Measurements from ENCODE around the gene CLDN17. TPM values are rescaled to one million over a fixed set of nuclear protein-coding genes. Genes with fewer than 3 reads are reported as not detected.

The CLDN17 gene
- total RNA-seq, 2 experiments from 2014 or later = not detected

DNA sequence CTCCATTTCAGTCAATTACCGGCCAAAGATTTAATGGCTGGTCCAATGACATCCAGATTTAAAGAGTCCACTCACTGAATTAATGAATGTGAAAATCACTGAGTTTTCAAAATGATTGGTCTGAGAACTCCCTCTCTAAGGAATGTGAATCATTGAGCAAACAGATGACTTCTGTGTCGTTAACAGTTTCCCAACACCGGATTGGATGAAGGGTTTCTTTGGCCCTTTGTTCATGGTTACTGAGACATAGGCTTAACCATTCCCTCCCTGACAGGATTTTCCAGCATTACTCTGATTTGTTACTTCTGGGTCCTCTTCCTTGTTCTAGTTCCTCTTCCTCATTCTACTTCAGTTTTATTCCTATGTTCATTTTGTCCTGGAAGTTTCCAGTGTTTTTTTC is 1.5 kb upstream of the CLDN17 start:
- CTCF ChIA-PET = no interaction called here
- H3K36me3 Mint-ChIP-seq (ENCODE audit: low read depth) = no peaks in the 10 kb centered on the region
- no peak overlapping the region for H3K27ac Mint-ChIP-seq
- H3K4me1 Mint-ChIP-seq (ENCODE audit: low read depth) = no peaks in the 10 kb centered on the region
- ATAC-seq (no peak), DNase-seq (no peak)
- H3K4me3 Mint-ChIP-seq = no peak overlapping the region
- H3K27me3 Mint-ChIP-seq (ENCODE audit: low read depth) = no peaks in the 10 kb centered on the region
- POLR2A ChIA-PET = no interaction called here
- no peaks in the 10 kb centered on the region for H3K9me3 Mint-ChIP-seq (ENCODE audit: insufficient read depth)

DNA sequence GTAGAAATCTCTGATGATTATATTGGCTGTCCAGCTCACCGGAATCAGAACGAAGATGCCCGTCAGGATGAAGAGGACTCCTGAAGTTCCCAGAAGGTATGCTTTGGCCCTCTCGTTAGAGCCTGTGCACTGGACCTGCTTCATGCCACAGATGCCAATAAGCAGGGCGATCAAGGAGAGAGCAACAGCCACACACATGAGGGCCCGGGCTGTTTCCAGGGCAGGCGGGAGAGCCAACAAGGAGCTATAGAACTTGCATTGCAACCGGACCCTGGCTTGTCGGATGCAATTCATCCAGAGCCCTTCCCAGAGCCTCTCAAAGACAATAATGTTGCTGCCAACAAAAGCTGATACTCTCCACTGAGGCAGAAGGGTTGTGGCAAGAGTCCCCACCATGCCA is 434 bp downstream of the CLDN17 start:
- Mint-ChIP-seq H3K9me3 (ENCODE audit: insufficient read depth) (no peaks in the 10 kb centered on the region), H3K4me3 (no peak overlapping the region), H3K4me1 (ENCODE audit: low read depth) (no peaks in the 10 kb centered on the region), H3K36me3 (ENCODE audit: low read depth) (no peaks in the 10 kb centered on the region), H3K27me3 (ENCODE audit: low read depth) (no peaks in the 10 kb centered on the region), H3K27ac (no peak overlapping the region)
- POLR2A ChIA-PET = no interaction called here
- DNase-seq (no peak), ATAC-seq (no peak)
- CTCF ChIA-PET = no interaction called here

DNA sequence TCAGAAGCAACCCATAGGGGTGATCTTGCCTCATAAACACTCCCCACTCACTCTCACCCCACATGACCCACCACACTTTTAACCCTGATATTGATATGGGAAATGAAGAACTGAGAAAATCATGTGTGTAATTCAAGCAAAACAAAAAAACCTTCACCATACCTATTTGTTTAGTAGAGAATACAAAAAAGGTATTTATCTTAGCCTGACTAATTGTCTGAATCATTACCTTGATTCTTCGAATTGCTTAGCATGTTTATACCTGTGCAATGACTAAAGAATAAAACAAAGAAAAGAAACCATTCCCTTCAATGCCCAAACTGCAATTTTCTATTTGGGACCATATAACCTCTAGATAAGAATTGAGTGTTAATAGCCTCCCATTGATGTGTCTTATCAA is 1.8 kb downstream of the CLDN17 start:
- ChIA-PET POLR2A (no interaction called here), CTCF (no interaction called here)
- Mint-ChIP-seq H3K4me1 (ENCODE audit: low read depth) (no peaks in the 10 kb centered on the region), H3K36me3 (ENCODE audit: low read depth) (no peaks in the 10 kb centered on the region), H3K9me3 (ENCODE audit: insufficient read depth) (no peaks in the 10 kb centered on the region), H3K4me3 (no peak overlapping the region), H3K27me3 (ENCODE audit: low read depth) (no peaks in the 10 kb centered on the region), H3K27ac (no peak overlapping the region)
- no peak for ATAC-seq
- no peak for DNase-seq

DNA sequence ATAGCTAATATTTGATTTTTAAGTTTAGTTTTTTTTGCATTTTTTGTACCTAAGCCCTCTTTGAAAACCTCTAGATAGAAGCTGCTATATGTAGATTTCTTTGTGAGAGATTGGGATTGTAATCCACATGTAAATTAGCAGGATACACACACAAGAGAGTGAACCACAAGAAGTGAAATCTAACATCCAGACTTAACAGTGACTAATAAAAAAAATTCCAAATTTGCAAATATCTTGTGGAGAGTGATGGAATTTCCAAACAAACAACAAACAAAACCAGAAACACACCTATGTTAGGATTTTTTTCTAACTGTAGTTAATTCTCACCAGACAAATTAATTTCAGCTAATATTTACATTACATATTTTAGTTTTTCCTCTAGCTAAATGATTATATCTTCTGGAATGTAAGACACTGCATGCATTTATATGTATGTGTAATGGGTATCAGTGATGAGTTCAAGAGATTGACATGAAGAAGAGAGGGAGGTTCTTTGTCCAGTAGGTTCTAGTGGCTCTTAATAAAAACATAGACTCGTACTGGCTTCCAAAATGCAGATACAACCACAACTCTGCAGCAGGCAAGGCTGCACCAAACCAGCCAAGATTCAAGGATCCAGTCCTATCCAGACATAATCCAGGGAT is 12.8 kb downstream of the CLDN17 start:
- ChIA-PET POLR2A (no interaction called here), CTCF (no interaction called here)
- Mint-ChIP-seq H3K4me3 (no peak overlapping the region), H3K27ac (no peak overlapping the region), H3K4me1 (ENCODE audit: low read depth) (no peaks in the 10 kb centered on the region), H3K9me3 (ENCODE audit: insufficient read depth) (no peaks in the 10 kb centered on the region), H3K36me3 (ENCODE audit: low read depth) (no peaks in the 10 kb centered on the region), H3K27me3 (ENCODE audit: low read depth) (no peaks in the 10 kb centered on the region)
- ATAC-seq = no peak
- DNase-seq = no peak

DNA sequence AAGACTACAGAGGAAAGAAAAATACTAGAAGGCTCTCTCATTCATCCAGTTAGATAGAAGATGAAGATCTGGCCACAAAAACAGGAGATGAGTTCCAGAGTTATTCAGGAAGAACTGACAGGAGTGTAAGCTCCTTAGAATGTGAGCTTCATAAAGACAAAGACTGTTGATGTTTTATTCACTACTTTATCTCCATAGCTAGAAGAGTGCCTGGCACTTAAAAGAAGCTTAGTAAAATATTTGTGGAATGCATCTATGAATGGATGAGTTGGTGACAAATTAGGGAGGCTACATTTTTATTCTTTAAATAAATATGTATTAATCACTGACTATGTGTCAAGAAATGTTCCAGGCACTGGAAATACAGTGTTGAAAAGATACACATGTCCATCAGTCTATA is 13.8 kb downstream of the CLDN17 start:
- Mint-ChIP-seq H3K9me3 (ENCODE audit: insufficient read depth) (no peaks in the 10 kb centered on the region), H3K27me3 (ENCODE audit: low read depth) (no peaks in the 10 kb centered on the region), H3K36me3 (ENCODE audit: low read depth) (no peaks in the 10 kb centered on the region), H3K27ac (no peak overlapping the region), H3K4me3 (no peak overlapping the region), H3K4me1 (ENCODE audit: low read depth) (no peaks in the 10 kb centered on the region)
- ATAC-seq (no peak), DNase-seq (no peak)
- ChIA-PET CTCF (no interaction called here), POLR2A (no interaction called here)

DNA sequence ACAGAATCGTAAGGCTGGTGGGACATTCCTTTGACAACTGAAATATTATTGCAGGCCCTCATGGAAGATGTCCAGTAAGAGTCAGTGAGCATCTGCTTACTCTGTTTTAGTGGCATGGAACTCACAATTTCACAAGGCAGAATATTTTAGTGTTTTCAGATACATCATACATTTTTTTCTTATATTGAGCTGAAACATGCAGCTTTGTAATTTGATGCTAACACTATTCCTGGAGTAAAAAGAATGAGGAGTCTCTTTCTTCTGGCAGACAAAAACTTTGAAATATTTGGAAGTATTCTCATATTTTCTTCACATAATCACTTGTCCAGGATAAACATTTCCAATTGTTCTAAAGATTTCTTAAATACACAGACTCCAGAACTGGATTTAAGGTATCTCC is 17.7 kb downstream of the CLDN17 start:
- DNase-seq (no peak), ATAC-seq (no peak)
- no peaks in the 10 kb centered on the region for H3K36me3 Mint-ChIP-seq (ENCODE audit: low read depth)
- ChIA-PET POLR2A (no interaction called here), CTCF (no interaction called here)
- H3K27me3 Mint-ChIP-seq (ENCODE audit: low read depth) = no peaks in the 10 kb centered on the region
- H3K4me1 Mint-ChIP-seq (ENCODE audit: low read depth) = no peaks in the 10 kb centered on the region
- H3K9me3 Mint-ChIP-seq (ENCODE audit: insufficient read depth) = no peaks in the 10 kb centered on the region
- no peak overlapping the region for H3K27ac Mint-ChIP-seq
- no peak overlapping the region for H3K4me3 Mint-ChIP-seq

DNA sequence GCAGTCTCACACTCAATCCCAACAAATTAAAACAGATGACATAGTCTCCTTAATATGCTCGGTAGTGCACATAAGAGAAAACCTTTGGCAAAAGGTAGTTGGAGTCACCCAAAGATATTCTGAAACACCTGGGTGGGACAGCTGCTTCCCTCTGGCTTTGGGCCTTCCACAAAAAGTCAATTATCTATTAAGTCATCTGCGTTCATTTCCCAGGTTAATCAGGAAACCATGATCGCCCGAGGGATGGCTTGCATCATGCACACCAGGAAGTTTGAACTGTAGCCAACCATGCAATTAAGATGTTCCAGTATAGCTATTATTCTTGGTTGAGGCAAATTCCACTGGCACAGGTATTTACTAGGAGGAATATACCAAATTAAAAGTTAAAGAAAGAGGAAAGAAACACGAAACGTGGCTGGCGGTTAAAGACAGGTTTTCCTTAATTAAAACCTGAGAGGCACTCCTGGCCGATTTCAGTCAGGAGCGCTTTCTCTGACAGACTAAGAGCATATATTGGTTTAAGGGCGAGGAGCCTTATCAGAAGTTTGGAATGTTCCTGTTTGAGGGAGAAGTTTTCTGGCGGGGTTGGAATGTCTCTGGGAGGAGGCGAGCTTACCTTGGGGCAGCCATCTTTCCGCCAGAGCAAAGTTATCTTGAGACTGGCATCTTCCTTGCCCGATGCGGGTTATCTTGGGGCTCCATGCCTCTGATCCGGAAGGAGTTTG is 19.9 kb downstream of the CLDN17 start:
- Mint-ChIP-seq H3K27me3 (ENCODE audit: low read depth) (no peaks in the 10 kb centered on the region), H3K9me3 (ENCODE audit: insufficient read depth) (no peaks in the 10 kb centered on the region), H3K4me1 (ENCODE audit: low read depth) (no peaks in the 10 kb centered on the region), H3K27ac (no peak overlapping the region), H3K4me3 (no peak overlapping the region), H3K36me3 (ENCODE audit: low read depth) (no peaks in the 10 kb centered on the region)
- no peak for ATAC-seq
- ChIA-PET CTCF (no interaction called here), POLR2A (no interaction called here)
- no peak for DNase-seq

DNA sequence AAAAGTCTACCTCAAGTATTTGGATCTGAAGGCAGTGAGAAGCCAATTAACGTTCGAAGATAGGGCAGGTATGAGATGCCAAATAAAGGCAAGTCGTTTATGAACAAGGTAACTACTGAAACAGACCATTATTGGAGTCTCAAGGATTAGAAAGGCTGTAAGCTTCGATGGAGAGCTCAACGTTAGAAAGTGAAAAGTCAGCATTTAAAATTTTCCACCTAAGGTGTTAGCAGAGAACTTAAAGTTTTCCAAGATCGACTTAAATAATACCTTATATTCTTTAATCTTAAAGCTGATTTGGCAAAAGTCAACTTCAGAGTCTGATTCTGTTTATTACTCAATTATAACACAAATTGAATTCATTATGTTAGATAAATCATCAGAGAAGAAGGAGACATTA is 28.1 kb downstream of the CLDN17 start:
- no peak for ATAC-seq
- H3K4me3 Mint-ChIP-seq = no peak overlapping the region
- no peak overlapping the region for H3K27ac Mint-ChIP-seq
- POLR2A ChIA-PET = no interaction called here
- H3K4me1 Mint-ChIP-seq (ENCODE audit: low read depth) = no peaks in the 10 kb centered on the region
- CTCF ChIA-PET = no interaction called here
- H3K36me3 Mint-ChIP-seq (ENCODE audit: low read depth) = no peaks in the 10 kb centered on the region
- H3K27me3 Mint-ChIP-seq (ENCODE audit: low read depth) = no peaks in the 10 kb centered on the region
- no peaks in the 10 kb centered on the region for H3K9me3 Mint-ChIP-seq (ENCODE audit: insufficient read depth)
- DNase-seq = no peak

DNA sequence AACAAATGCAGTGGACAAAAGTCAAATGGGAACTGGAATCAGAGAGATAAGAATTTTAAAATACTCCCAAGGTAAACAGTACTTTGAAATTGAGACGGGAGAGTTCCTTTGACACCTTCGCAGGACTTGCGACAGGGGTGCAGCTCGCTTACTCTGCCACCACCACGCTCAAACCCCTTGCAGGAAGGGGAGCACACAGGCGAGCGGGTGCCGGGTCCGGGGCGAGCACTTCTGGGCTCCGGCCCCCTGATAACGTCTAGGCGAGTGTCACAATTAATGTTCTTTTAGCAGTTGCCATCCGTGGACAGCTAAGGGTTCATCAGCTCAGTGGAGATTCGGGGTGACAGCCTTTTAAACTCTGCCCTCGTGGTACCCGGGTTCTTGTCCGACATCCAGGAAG is 37.4 kb downstream of the CLDN17 start:
- no peaks in the 10 kb centered on the region for H3K9me3 Mint-ChIP-seq (ENCODE audit: insufficient read depth)
- ChIA-PET CTCF (no interaction called here), POLR2A (no interaction called here)
- H3K36me3 Mint-ChIP-seq (ENCODE audit: low read depth) = no peaks in the 10 kb centered on the region
- no peaks in the 10 kb centered on the region for H3K4me1 Mint-ChIP-seq (ENCODE audit: low read depth)
- H3K27ac Mint-ChIP-seq = no peak overlapping the region
- DNase-seq = no peak
- ATAC-seq = no peak
- no peaks in the 10 kb centered on the region for H3K27me3 Mint-ChIP-seq (ENCODE audit: low read depth)
- no peak overlapping the region for H3K4me3 Mint-ChIP-seq

DNA sequence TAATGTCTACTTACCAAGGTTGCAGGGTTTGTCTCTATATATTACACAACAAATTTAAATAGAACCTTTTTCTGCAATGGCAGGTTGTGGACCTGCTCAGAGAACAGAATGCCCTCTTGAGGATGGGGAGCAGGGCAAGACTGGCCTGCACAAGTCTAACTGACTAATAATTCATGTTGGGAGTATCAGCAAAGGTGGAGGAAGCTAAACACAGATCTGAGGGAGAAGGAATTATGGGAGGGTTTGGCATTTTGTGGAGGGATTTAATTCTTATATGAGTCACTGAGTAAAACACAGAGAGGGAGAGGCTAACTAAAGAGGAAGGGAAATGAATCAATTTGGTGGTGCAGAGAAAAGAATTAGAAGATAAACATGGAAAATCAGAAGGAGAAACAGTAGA is 40.0 kb downstream of the CLDN17 start:
- ATAC-seq (no peak), DNase-seq (no peak)
- H3K4me1 Mint-ChIP-seq (ENCODE audit: low read depth) = no peaks in the 10 kb centered on the region
- ChIA-PET POLR2A (no interaction called here), CTCF (no interaction called here)
- H3K4me3 Mint-ChIP-seq = no peak overlapping the region
- H3K27ac Mint-ChIP-seq = no peak overlapping the region
- H3K36me3 Mint-ChIP-seq (ENCODE audit: low read depth) = no peaks in the 10 kb centered on the region
- H3K27me3 Mint-ChIP-seq (ENCODE audit: low read depth) = no peaks in the 10 kb centered on the region
- no peaks in the 10 kb centered on the region for H3K9me3 Mint-ChIP-seq (ENCODE audit: insufficient read depth)

DNA sequence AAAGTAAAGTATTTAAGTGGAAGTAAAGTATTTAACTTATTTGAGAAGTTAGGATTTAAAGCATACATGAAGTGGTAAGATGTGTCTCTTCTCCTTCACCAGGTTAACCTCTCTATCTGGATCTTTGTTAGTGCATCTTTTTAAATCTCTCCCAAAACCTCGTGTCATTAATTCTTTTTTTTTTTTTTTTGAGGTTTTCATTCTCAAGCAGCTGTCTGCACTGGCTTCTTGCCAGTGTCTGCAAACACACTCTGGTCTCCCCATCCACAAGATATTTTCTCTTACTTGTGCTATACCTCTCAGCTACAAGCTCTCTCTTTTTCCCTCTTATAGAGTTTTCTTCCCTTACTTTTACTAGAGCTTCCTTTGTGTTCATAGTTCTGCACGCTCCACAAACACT is 49.0 kb downstream of the CLDN17 start:
- Mint-ChIP-seq H3K36me3 (ENCODE audit: low read depth) (no peaks in the 10 kb centered on the region), H3K27me3 (ENCODE audit: low read depth) (no peaks in the 10 kb centered on the region), H3K4me3 (no peak overlapping the region), H3K9me3 (ENCODE audit: insufficient read depth) (no peaks in the 10 kb centered on the region), H3K27ac (no peak overlapping the region), H3K4me1 (ENCODE audit: low read depth) (no peaks in the 10 kb centered on the region)
- no peak for DNase-seq
- no peak for ATAC-seq
- ChIA-PET POLR2A (no interaction called here), CTCF (no interaction called here)

DNA sequence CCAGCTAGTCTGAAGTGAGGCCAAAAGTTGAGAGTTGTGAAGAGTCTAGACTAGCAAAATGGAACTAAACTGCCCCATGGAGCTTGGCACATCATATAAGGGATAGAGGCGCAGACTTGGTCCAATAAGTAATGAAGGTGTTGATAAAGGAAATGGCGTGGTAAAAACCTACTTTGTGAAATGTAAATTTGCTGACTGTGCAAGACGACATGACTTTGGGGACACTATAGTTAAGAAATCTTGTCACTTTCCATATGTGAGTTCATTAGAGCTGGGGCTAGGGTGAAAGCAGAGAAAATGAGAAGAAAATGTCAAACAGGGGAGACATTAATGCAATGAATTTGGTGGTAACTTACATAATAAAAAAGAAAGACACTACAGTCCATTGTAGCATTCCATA is 50.1 kb downstream of the CLDN17 start:
- ChIA-PET CTCF (no interaction called here), POLR2A (no interaction called here)
- H3K27ac Mint-ChIP-seq = no peak overlapping the region
- H3K36me3 Mint-ChIP-seq (ENCODE audit: low read depth) = no peaks in the 10 kb centered on the region
- H3K9me3 Mint-ChIP-seq (ENCODE audit: insufficient read depth) = no peaks in the 10 kb centered on the region
- H3K4me1 Mint-ChIP-seq (ENCODE audit: low read depth) = no peaks in the 10 kb centered on the region
- no peak overlapping the region for H3K4me3 Mint-ChIP-seq
- DNase-seq = no peak
- no peaks in the 10 kb centered on the region for H3K27me3 Mint-ChIP-seq (ENCODE audit: low read depth)
- no peak for ATAC-seq
